Osteocyte (in vitro differentiated cells): ENCODE results near the gene VMO1. TPM values are rescaled to one million over a fixed set of nuclear protein-coding genes. Genes with fewer than 3 reads are reported as not detected.
A peak's percentile ranks its signal among the peaks of the same experiment; 100 is the strongest.

Experiments used
- DNase-seq: peaks from one replicate; pipeline ENCODE4 v3.0.0; 2021; ENCODE audit warnings: mixed read lengths; ENCODE audit not compliant: unreplicated experiment; ENCODE audit errors: extremely low spot score
- H3K27ac Mint-ChIP-seq: one replicate; pipeline ENCODE4 v1.8.0; 2021; ENCODE audit warnings: mild to moderate bottlenecking, mixed read lengths; ENCODE audit not compliant: unreplicated experiment
- H3K27me3 Mint-ChIP-seq: one replicate; pipeline ENCODE4 v1.8.0; 2021; ENCODE audit warnings: mixed read lengths; ENCODE audit not compliant: unreplicated experiment
- H3K36me3 Mint-ChIP-seq: one replicate; pipeline ENCODE4 v1.8.0; 2021; ENCODE audit warnings: mixed read lengths; ENCODE audit not compliant: unreplicated experiment
- H3K4me1 Mint-ChIP-seq: one replicate; pipeline ENCODE4 v1.8.0; 2021; ENCODE audit warnings: mixed read lengths; ENCODE audit not compliant: unreplicated experiment
- H3K4me3 Mint-ChIP-seq: one replicate; pipeline ENCODE4 v1.8.0; 2021; ENCODE audit warnings: mild to moderate bottlenecking, moderate library complexity, mixed read lengths; ENCODE audit not compliant: unreplicated experiment
- H3K9me3 Mint-ChIP-seq: one replicate; pipeline ENCODE4 v1.8.0; 2021; ENCODE audit warnings: mixed read lengths; ENCODE audit not compliant: unreplicated experiment
- total RNA-seq: library from RNA; stranded (reverse); gene quantifications from 2 replicates; pipeline ENCODE4 v1.2.1, GENCODE V29; 2021
- TF ChIP-seq, protein P1 (sequence below): fragments of 200-600 bp; sonication (generic); IDR thresholded peaks from 2 replicates; pipeline ENCODE4 v1.5.0; 2021; ENCODE audit warnings: antibody characterized with exemption, mild to moderate bottlenecking, moderate library complexity

The VMO1 gene
- total RNA-seq, 1 donor from 2014 or later, result 2.4 TPM

DNA sequence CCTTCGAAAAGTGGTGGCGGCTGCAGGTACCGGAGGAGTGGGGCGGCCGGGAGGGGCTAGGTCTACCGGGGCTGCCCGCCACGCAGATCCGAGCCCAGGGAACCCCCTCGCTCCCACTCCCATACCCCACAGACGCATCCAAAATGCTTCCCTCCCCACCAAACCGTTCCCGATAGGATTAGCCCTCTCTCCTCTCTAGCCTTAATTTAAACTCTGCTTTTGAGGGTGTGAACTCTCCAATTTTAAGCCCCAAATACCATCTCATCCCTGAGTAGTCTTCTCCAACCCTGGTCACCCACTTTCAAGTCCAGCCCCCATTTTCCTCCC, 46.2 kb downstream of the VMO1 start:
- TF ChIP-seq, protein P1, sequence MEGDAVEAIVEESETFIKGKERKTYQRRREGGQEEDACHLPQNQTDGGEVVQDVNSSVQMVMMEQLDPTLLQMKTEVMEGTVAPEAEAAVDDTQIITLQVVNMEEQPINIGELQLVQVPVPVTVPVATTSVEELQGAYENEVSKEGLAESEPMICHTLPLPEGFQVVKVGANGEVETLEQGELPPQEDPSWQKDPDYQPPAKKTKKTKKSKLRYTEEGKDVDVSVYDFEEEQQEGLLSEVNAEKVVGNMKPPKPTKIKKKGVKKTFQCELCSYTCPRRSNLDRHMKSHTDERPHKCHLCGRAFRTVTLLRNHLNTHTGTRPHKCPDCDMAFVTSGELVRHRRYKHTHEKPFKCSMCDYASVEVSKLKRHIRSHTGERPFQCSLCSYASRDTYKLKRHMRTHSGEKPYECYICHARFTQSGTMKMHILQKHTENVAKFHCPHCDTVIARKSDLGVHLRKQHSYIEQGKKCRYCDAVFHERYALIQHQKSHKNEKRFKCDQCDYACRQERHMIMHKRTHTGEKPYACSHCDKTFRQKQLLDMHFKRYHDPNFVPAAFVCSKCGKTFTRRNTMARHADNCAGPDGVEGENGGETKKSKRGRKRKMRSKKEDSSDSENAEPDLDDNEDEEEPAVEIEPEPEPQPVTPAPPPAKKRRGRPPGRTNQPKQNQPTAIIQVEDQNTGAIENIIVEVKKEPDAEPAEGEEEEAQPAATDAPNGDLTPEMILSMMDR, result no peak
- Mint-ChIP-seq H3K4me3 (peak overlapping the region; percentile 75), H3K4me1 (peaks cover 16% of the 10 kb centered on the region), H3K27me3 (peaks cover 20% of the 10 kb centered on the region), H3K36me3 (no peaks in the 10 kb centered on the region), H3K27ac (peak overlapping the region; percentile 19), H3K9me3 (no peaks in the 10 kb centered on the region)
- DNase-seq, result no peak

DNA sequence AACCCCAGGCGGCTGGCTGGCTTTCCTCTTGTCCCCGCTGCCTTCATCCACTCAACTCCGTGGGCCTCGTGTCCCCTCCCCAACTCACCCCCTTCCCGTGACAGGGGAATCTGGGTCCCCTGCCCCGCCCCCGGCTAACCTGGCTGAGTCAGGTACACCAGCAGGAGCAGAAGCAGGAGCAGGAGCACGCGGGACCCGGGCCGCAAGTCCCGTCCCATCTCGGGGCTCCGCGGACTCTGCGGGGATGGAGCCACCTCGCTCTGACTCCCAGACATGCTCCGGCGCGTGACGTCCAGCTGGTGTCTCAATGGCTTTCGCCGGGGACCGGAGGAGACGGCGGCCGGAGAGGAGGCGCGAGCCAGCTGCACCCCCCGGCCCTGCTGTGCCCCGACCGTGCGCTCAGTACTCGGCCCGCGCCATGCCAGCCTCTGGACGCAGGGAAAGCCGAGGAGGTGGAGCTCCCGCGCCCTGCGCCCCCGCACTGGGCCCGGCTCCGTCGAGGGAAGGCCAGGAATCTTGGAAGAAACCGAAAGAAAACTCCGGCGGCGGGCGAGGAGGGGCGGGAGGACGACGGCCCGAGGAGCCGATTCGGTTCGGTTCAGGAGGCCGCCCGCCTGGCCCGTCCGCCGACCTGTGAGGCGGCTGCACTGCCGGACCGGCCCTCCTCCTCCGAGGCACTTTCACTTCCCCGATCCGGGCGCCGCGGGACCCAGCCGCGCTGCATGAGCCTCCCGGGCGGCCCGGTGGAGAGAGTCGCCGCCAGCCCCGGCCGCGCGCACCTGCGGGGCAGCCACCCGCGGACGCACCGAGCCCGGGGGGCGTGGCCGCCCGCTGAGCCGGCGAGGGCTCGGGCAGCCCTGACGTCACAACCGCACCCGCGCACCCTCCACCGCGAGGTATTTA, 46.8 kb downstream of the VMO1 start, which contains the start of the genes CXCL16 and ZMYND15:
Gene CXCL16 (minus strand): TSS at position 807 of the 903 bp plus-strand sequence. CDS start 589 bp downstream, at position 218.
Gene ZMYND15 (plus strand): TSS at position 712 of the 903 bp plus-strand sequence. CDS start 716 bp downstream, outside the sequence.
- Mint-ChIP-seq H3K9me3 (no peaks in the 10 kb centered on the region), H3K4me1 (peaks cover 15% of the 10 kb centered on the region), H3K36me3 (peaks cover 1% of the 10 kb centered on the region), H3K27me3 (peaks cover 16% of the 10 kb centered on the region), H3K4me3 (peak within 1 kb of the TSS; percentile 75), H3K27ac (peak within 1 kb of the TSS; percentile 19)
- peak; percentile 87 for DNase-seq
- TF ChIP-seq, protein P1, result no peak

DNA sequence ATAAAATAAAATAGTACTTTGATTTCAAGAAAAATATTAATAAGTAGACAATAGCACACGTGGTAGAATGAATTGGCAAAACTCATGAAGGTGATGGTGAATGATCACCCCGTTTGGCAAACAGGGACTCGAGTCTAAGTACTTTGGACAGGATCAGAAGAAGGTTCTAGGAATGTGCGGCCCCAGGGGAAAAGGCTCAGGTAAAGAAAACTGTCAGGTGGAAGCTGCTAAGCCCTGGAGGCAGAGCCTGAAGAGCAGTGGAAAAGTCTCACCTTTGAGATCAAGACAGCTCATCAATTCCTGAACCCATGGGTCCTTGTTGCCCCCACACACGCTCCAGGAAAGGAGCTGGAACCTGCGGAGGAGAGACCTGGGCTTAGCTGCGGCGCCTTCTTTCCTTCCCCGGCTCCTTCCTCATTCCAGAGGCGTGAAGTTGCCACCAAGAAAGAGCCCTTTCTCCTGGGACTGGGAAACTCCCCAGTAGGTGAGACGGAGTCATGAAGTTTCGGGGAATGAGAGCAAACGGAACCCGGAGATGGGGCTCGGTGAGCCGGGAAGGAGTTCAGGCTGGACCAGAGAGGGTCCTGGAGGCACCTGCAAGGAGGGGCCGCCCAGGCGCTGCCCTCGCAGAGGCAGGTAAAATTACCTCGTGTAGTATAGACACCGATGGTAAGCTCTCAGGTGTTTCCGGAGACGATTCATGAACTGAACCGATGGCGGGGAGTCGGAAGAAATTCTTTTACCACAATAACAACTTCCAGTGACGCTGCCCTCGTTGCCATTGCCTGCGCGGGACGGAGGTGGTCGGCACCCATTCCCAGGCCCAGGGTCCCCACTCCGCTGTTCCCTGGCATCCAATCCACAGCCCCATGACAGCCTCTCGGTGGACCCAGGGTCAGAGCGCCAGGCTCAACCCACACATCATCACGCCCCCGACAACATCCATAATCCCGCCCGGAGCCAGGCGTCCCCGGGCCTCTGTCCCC, 47.7 kb downstream of the VMO1 start:
- H3K9me3 Mint-ChIP-seq, result no peaks in the 10 kb centered on the region
- H3K4me3 Mint-ChIP-seq, result peak overlapping the region; percentile 73
- H3K4me1 Mint-ChIP-seq, result peaks cover 15% of the 10 kb centered on the region
- peaks cover 16% of the 10 kb centered on the region for H3K27me3 Mint-ChIP-seq
- peaks cover 3% of the 10 kb centered on the region for H3K36me3 Mint-ChIP-seq
- DNase-seq, result no peak
- TF ChIP-seq, protein P1, result no peak
- no peak overlapping the region for H3K27ac Mint-ChIP-seq

DNA sequence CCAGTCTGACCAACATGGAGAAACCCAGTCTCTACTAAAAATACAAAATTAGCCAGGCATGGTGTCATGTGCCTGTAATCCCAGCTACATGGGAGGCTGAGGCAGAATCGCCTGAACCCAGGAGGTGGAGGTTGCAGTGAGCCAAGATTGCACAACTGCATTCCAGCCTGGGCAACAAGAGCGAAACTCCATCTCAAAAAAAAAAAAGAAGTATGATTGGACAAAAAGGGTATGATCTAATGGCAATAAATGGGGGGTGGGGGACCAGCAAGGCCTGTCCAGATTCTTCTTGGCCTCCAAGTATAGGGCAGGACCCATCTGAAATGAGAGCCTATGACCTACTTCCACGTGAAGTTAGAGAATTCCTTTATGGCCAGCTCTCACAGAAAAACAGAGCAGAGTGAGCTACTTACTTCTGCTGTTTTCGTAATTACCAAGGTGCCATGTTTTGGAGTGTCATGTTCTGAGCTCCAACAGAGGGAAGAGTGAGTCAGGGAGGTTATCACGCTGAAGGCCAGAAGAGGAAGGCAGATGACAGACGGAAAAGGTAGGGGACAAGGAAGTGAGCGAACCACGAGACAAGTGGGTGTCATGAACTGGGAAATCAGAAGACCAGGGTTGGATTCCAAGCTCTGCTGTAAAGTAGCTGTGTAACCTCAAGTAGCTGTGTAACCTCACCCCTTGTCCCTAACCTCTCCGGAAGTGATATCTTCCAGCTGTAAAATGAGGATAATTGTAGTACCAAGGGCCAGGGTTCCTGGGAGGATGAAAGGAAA, 50.1 kb downstream of the VMO1 start:
- Mint-ChIP-seq H3K27me3 (peaks cover 16% of the 10 kb centered on the region), H3K36me3 (peaks cover 6% of the 10 kb centered on the region), H3K4me3 (peak overlapping the region; percentile 30), H3K9me3 (no peaks in the 10 kb centered on the region), H3K27ac (no peak overlapping the region), H3K4me1 (peaks cover 22% of the 10 kb centered on the region)
- TF ChIP-seq, protein P1, result no peak
- DNase-seq, result no peak

Other genes with a start within 250 kb of the VMO1 start
- 47.9 and 48.5 TPM in 2 replicates for gene MYBBP1A, start 231.0 kb downstream of the VMO1 start, total RNA-seq
- not detected in 2 replicates for gene GGT6, start 225.8 kb downstream of the VMO1 start, total RNA-seq
- gene SMTNL2, start 201.8 kb downstream of the VMO1 start, total RNA-seq, result 1.7 and 2.8 TPM in 2 replicates
- gene ALOX15, start 144.7 kb downstream of the VMO1 start, total RNA-seq, result not detected in 2 replicates
- 60.5 and 60.7 TPM in 2 replicates for gene PELP1, start 82.2 kb downstream of the VMO1 start, total RNA-seq
- 19.4 and 23.6 TPM in 2 replicates for gene ARRB2, start 75.7 kb downstream of the VMO1 start, total RNA-seq
- 15.3 and 19.4 TPM in 2 replicates for gene MED11, start 54.9 kb downstream of the VMO1 start, total RNA-seq
- 0.55 and 0.99 TPM in 2 replicates for gene ZMYND15, start 46.5 kb downstream of the VMO1 start, total RNA-seq
- 11.0 and 12.8 TPM in 2 replicates for gene CXCL16, start 46.4 kb downstream of the VMO1 start, total RNA-seq
- not detected in 2 replicates for gene TM4SF5, start 14.5 kb downstream of the VMO1 start, total RNA-seq
- not detected in 2 replicates for gene GLTPD2, start 2.6 kb upstream of the VMO1 start, total RNA-seq
- gene PSMB6, start 9.8 kb upstream of the VMO1 start, total RNA-seq, result 119 TPM in 2 replicates
- gene PLD2, start 20.8 kb upstream of the VMO1 start, total RNA-seq, result 49.3 and 52.2 TPM in 2 replicates
- 93.2 and 93.3 TPM in 2 replicates for gene MINK1, start 47.0 kb upstream of the VMO1 start, total RNA-seq
- gene C17orf107, start 113.2 kb upstream of the VMO1 start, total RNA-seq, result 0.78 and 1.3 TPM in 2 replicates
- 0.27 TPM in 1 of 2 replicates, not detected in the other for gene CHRNE, start 116.7 kb upstream of the VMO1 start, total RNA-seq
- gene GP1BA, start 145.9 kb upstream of the VMO1 start, total RNA-seq, result not detected in 2 replicates
- gene SLC25A11, start 153.7 kb upstream of the VMO1 start, total RNA-seq, result 59.6 and 60.6 TPM in 2 replicates
- 105 and 115 TPM in 2 replicates for gene RNF167, start 153.9 kb upstream of the VMO1 start, total RNA-seq
- gene PFN1, start 162.2 kb upstream of the VMO1 start, total RNA-seq, result 509 and 514 TPM in 2 replicates
- gene ENO3, start 164.8 kb upstream of the VMO1 start, total RNA-seq, result 9.4 and 9.5 TPM in 2 replicates
- gene SPAG7, start 181.5 kb upstream of the VMO1 start, total RNA-seq, result 90.8 and 92.9 TPM in 2 replicates
- 69.4 and 83.5 TPM in 2 replicates for gene CAMTA2, start 201.3 kb upstream of the VMO1 start, total RNA-seq
- 0.89 and 1.8 TPM in 2 replicates for gene INCA1, start 211.2 kb upstream of the VMO1 start, total RNA-seq
- 123 and 127 TPM in 2 replicates for gene KIF1C, start 211.6 kb upstream of the VMO1 start, total RNA-seq
- gene SLC52A1, start 249.1 kb upstream of the VMO1 start, total RNA-seq, result not detected in 2 replicates